Epithelial cell of prostate (primary cell): ENCODE results near the gene SULT1C3.
A peak's percentile ranks its signal among the peaks of the same experiment; 100 is the strongest.
"Not testable (repeated sequence)": the region's sequence is repeated elsewhere in the genome, so short reads cannot be mapped to it uniquely, and the experiment has no call there.

Experiments
- DNase-seq: peaks from one replicate; pipeline ENCODE4 v3.0.0-alpha.2; 2011; ENCODE audit warnings: low read depth, low spot score
- H3K27ac ChIP-seq: fragments of 450-650 bp; 2 replicates; pipeline ENCODE4 v1.5.1; 2017; ENCODE audit warnings: mild to moderate bottlenecking

Gene SULT1C3

GRCh38 chr2:108243566-108243965 is 3.8 kb downstream of the SULT1C3 start:
- peak; percentile 71 for DNase-seq
- H3K27ac ChIP-seq: peak overlapping the region; percentile 65

GRCh38 chr2:108244667-108245414 is 5.1 kb downstream of the SULT1C3 start:
- DNase-seq: no peak
- H3K27ac ChIP-seq: peak overlapping the region; percentile 65

GRCh38 chr2:108253106-108253505 is 13.3 kb downstream of the SULT1C3 start:
- H3K27ac ChIP-seq: no peak overlapping the region
- no peak for DNase-seq

GRCh38 chr2:108257757-108258331 is 18.1 kb downstream of the SULT1C3 start:
- H3K27ac ChIP-seq: peak overlapping the region; percentile 41
- DNase-seq: no peak

- no peak for DNase-seq
- no peak overlapping the region for H3K27ac ChIP-seq
These were observed 21.0 kb downstream of the SULT1C3 start for GRCh38 chr2:108260773-108261172.

- no peak for DNase-seq
These were observed 22.3 kb downstream of the SULT1C3 start for GRCh38 chr2:108262036-108262435.

GRCh38 chr2:108263401-108263800 is 23.6 kb downstream of the SULT1C3 start:
- no peak overlapping the region for H3K27ac ChIP-seq
- DNase-seq: no peak

More at GRCh38 chr2:108262036-108262435, 22.3 kb downstream of the SULT1C3 start:
- H3K27ac ChIP-seq: no peak overlapping the region

- no peak overlapping the region for H3K27ac ChIP-seq
- DNase-seq: no peak
These were observed 26.4 kb downstream of the SULT1C3 start for GRCh38 chr2:108266218-108266617.

- H3K27ac ChIP-seq: peak overlapping the region; percentile 74
- peak; percentile 14 for DNase-seq
These were observed 27.3 kb downstream of the SULT1C3 start for GRCh38 chr2:108267101-108267500.

- peak overlapping the region; percentile 74 for H3K27ac ChIP-seq
- DNase-seq: peak; percentile 50
These were observed 28.2 kb downstream of the SULT1C3 start for GRCh38 chr2:108268001-108268400.

- DNase-seq: no peak
- no peak overlapping the region for H3K27ac ChIP-seq
These were observed 30.6 kb downstream of the SULT1C3 start for GRCh38 chr2:108270346-108270745.

- no peak for DNase-seq
- H3K27ac ChIP-seq: peak overlapping the region; percentile 51
These were observed 31.2 kb downstream of the SULT1C3 start for GRCh38 chr2:108270768-108271506.

GRCh38 chr2:108271691-108272253 is 32.0 kb downstream of the SULT1C3 start:
- peak overlapping the region; percentile 51 for H3K27ac ChIP-seq
- peak; percentile 12 for DNase-seq

GRCh38 chr2:108278631-108279030 is 38.9 kb downstream of the SULT1C3 start:
- DNase-seq: no peak
- no peak overlapping the region for H3K27ac ChIP-seq

- no peak for DNase-seq
These were observed 39.7 kb downstream of the SULT1C3 start for GRCh38 chr2:108279468-108279867.

GRCh38 chr2:108280466-108280865 is 40.7 kb downstream of the SULT1C3 start:
- DNase-seq: no peak
- H3K27ac ChIP-seq: no peak overlapping the region

More at GRCh38 chr2:108279468-108279867, 39.7 kb downstream of the SULT1C3 start:
- H3K27ac ChIP-seq: no peak overlapping the region

GRCh38 chr2:108284566-108284965 is 44.8 kb downstream of the SULT1C3 start:
- not testable (repeated sequence) for H3K27ac ChIP-seq, DNase-seq

- no peak for DNase-seq
- no peak overlapping the region for H3K27ac ChIP-seq
These were observed 45.8 kb downstream of the SULT1C3 start for GRCh38 chr2:108285616-108286015.

GRCh38 chr2:108287169-108287568 is 47.4 kb downstream of the SULT1C3 start:
- DNase-seq: no peak
- H3K27ac ChIP-seq: no peak overlapping the region

- no peak for DNase-seq
- H3K27ac ChIP-seq: no peak within 1 kb of the TSS
These were observed 48.9 kb downstream of the SULT1C3 start, which contains the start of gene SULT1C2 for GRCh38 chr2:108288534-108289106. Gene SULT1C2, plus strand, starts transcription at chr2:108288895. Its CDS starts 4,773 bp downstream, at chr2:108293668.
